Muscle layer of duodenum (tissue), 2 donors: ENCODE results near the gene PRR33.
"Not testable (repeated sequence)": the region's sequence is repeated elsewhere in the genome, so short reads cannot be mapped to it uniquely, and the experiment has no call there.

Source experiments
- H3K27ac ChIP-seq: one replicate; pipeline ENCODE4 v1.7.0; 2013; ENCODE audit warnings: mild to moderate bottlenecking, low read length
- H3K27me3 ChIP-seq: one replicate; pipeline ENCODE4 v1.7.0; 2013; ENCODE audit warnings: low read depth, mild to moderate bottlenecking, control low read depth, low read length
- H3K36me3 ChIP-seq, 2 donors: one replicate each; pipeline ENCODE4 v1.7.0; 2013; ENCODE audit warnings: low read length in 2 of 2, control low read depth in 1 of 2, mild to moderate bottlenecking in 1 of 2; ENCODE audit not compliant: insufficient read depth in 2 of 2, control insufficient read depth in 1 of 2
- H3K4me1 ChIP-seq, 2 donors: one replicate each; pipeline ENCODE4 v1.7.0; 2013; ENCODE audit warnings: low read length in 2 of 2, mild to moderate bottlenecking in 2 of 2, control low read depth in 1 of 2, moderate library complexity in 1 of 2; ENCODE audit not compliant: insufficient read depth in 2 of 2, control insufficient read depth in 1 of 2
- H3K4me3 ChIP-seq, 2 donors: one replicate each; pipeline ENCODE4 v1.7.0; 2013; ENCODE audit warnings: low read length in 2 of 2, low read depth in 1 of 2, mild to moderate bottlenecking in 1 of 2
- H3K9me3 ChIP-seq, 2 donors: one replicate each; pipeline ENCODE4 v1.7.0; 2013; ENCODE audit warnings: low read length in 2 of 2, control low read depth in 1 of 2, mild to moderate bottlenecking in 1 of 2; ENCODE audit not compliant: control insufficient read depth in 1 of 2
- donor health status: healthy.

PRR33 gene

GRCh38 chr11:1891831-1892115, at the start of gene PRR33:
Gene PRR33, minus strand, starts transcription at chr11:1891895. Its CDS starts 1,311 bp downstream, at chr11:1890584.
- Histone ChIP-seq H3K9me3 (no peaks in the 10 kb centered on the region), H3K36me3 (peaks cover 0 to 7% of the 10 kb centered on the region in 2 donors), H3K27ac (no peak within 1 kb of the TSS), H3K4me3 (no peak within 1 kb of the TSS), H3K27me3 (no peaks in the 10 kb centered on the region), H3K4me1 (no peaks in the 10 kb centered on the region)

- not testable (repeated sequence) for H3K4me3 ChIP-seq, H3K36me3 ChIP-seq, H3K27ac ChIP-seq, H3K9me3 ChIP-seq, H3K27me3 ChIP-seq
- H3K4me1 ChIP-seq, result peaks cover 0 to 10% of the 10 kb centered on the region in 2 donors
Measured at GRCh38 chr11:1939788-1940187, 48.1 kb upstream of the PRR33 start.

GRCh38 chr11:1939006-1939625, 47.4 kb upstream of the PRR33 start:
- no peaks in the 10 kb centered on the region for H3K27me3 ChIP-seq
- no peaks in the 10 kb centered on the region for H3K9me3 ChIP-seq
- H3K36me3 ChIP-seq, result no peaks in the 10 kb centered on the region
- H3K4me1 ChIP-seq, result peaks cover 0 to 10% of the 10 kb centered on the region in 2 donors
- no peak overlapping the region for H3K27ac ChIP-seq
- H3K4me3 ChIP-seq, result no peak overlapping the region

GRCh38 chr11:1938343-1939005, 46.8 kb upstream of the PRR33 start:
- Histone ChIP-seq H3K27ac (no peak overlapping the region), H3K27me3 (no peaks in the 10 kb centered on the region), H3K4me1 (peaks cover 0 to 10% of the 10 kb centered on the region in 2 donors)

GRCh38 chr11:1937616-1938342, 46.1 kb upstream of the PRR33 start:
- Histone ChIP-seq H3K4me3 (no peak overlapping the region), H3K27me3 (no peaks in the 10 kb centered on the region), H3K36me3 (no peaks in the 10 kb centered on the region), H3K27ac (no peak overlapping the region), H3K4me1 (peaks cover 0 to 10% of the 10 kb centered on the region in 2 donors), H3K9me3 (no peaks in the 10 kb centered on the region)

More at GRCh38 chr11:1938343-1939005, 46.8 kb upstream of the PRR33 start:
- Histone ChIP-seq H3K9me3 (no peaks in the 10 kb centered on the region), H3K36me3 (no peaks in the 10 kb centered on the region), H3K4me3 (no peak overlapping the region)

- Histone ChIP-seq H3K27me3 (no peaks in the 10 kb centered on the region), H3K4me3 (no peak overlapping the region), H3K9me3 (no peaks in the 10 kb centered on the region), H3K27ac (no peak overlapping the region), H3K36me3 (no peaks in the 10 kb centered on the region), H3K4me1 (peaks cover 0 to 10% of the 10 kb centered on the region in 2 donors)
Measured at GRCh38 chr11:1936781-1937615, 45.3 kb upstream of the PRR33 start.

GRCh38 chr11:1936072-1936780, 44.5 kb upstream of the PRR33 start:
- Histone ChIP-seq H3K4me3 (no peak overlapping the region), H3K27ac (no peak overlapping the region), H3K36me3 (no peaks in the 10 kb centered on the region), H3K27me3 (no peaks in the 10 kb centered on the region), H3K4me1 (peaks cover 0 to 11% of the 10 kb centered on the region in 2 donors), H3K9me3 (no peaks in the 10 kb centered on the region)

- Histone ChIP-seq H3K9me3 (no peaks in the 10 kb centered on the region), H3K4me1 (peaks cover 0 to 14% of the 10 kb centered on the region in 2 donors), H3K27ac (no peak overlapping the region)
Measured at GRCh38 chr11:1935156-1936071, 43.7 kb upstream of the PRR33 start.

GRCh38 chr11:1934335-1935155, 42.9 kb upstream of the PRR33 start:
- Histone ChIP-seq H3K36me3 (no peaks in the 10 kb centered on the region), H3K9me3 (no peaks in the 10 kb centered on the region), H3K4me3 (no peak overlapping the region), H3K4me1 (peaks cover 0 to 14% of the 10 kb centered on the region in 2 donors), H3K27ac (no peak overlapping the region), H3K27me3 (no peaks in the 10 kb centered on the region)

More at GRCh38 chr11:1935156-1936071, 43.7 kb upstream of the PRR33 start:
- no peaks in the 10 kb centered on the region for H3K36me3 ChIP-seq
- H3K4me3 ChIP-seq, result no peak overlapping the region
- H3K27me3 ChIP-seq, result no peaks in the 10 kb centered on the region
